HG03521 (cell line): ENCODE data around the gene P2RY6.

Experiments
- ATAC-seq: cut with Tn5 transposase; IDR thresholded peaks from one replicate; pipeline ENCODE4 v1.9.1; 2021; ENCODE audit warnings: mild to moderate bottlenecking, moderate library complexity; ENCODE audit not compliant: unreplicated experiment

P2RY6 gene

GRCh38 chr11:73331138-73331916 is 59.2 kb downstream of the P2RY6 start:
- no peak for ATAC-seq

DNA sequence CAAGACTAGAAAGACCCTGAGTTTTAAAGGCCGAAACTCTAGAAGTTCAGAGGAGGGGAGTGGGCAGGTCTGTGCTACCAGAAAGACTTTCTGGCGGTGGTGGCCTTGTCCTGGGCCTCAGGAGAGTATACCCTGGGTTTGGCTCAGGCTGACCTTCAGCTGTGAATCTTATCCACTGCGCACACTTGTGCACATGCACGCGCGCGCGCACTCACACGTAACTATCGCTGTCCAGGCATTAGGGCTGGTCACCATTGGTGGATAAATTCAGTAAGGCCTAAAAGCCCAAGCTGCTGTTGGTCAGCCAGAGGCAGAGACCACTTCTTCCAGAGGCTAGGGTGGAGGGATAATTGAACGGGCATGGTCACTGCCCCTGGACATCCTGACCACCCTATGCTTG is 61.0 kb downstream of the P2RY6 start:
- no peak for ATAC-seq

GRCh38 chr11:73333640-73334383 is 61.7 kb downstream of the P2RY6 start:
- ATAC-seq, result no peak

DNA sequence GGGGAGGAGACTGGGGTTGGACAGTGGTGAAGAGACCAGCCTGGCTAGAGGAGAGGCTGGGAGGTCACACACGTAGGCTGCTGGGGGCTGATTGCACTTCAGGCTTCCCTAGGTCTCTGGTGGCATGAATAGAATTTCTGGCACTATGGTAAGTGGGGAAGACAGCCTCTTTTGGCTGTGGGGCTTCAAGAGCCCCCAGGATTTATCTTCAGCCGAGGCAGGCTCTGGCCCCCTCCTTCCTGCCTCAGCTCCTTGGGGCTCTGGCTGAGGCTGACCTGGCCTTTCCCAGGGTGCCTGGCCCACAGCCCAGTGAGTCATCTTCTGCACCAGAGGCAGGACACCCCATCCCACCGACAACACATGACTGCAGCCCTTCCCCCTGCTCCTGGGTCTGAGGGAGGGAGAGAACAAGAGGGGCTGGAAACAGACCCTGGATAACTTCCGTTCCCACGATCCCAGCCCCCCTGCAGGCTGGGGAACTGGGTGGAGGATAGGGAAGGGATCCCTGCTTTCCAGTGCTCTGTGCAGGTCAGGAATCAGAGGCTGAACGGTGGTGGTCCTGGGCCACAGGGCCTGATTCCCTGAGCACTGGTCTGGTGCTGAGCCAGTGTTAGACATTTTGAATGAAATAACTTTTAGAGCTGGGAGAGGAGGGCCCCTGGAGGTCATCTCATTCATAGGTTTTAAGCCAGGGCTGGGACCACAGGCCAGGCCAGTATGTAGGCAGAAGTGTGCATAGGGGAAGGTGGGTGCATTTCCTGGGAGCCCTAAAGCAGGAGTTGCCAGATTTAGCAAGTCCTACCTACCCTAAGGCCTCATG is 62.5 kb downstream of the P2RY6 start:
- no peak for ATAC-seq

DNA sequence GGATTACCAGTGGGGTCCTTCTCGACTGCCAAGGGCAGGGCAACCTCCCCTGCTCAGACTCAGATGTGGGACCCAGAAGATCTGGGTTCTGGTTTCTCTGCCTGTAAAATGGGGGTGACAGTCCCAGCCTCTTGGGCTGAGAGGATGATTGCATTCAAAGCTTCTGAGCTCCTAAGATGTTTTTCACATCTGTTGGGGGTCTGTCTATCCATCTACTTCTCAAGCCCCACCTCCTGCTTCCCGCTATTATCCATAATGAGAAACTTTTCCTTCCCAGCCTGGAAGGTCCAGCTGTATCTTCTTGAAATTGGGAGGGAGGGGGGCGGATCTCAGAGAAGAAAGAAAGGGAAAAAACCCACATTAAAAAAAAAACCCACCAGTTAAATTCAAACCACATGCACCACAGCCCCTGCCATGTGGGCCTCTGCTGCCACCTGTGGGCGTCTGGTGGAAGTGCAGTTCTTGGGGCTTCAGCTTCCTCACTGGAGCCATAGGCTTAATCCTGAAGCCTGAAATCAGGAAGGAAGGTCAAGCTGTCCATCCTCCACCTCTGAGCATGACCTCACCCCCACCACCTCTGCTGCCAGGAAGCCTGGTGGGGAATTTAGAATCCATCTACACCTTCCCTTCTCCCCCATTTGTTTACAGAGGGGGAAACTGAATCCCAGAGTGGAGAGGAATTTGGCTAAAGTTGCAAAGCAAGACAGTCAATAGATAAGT is 63.2 kb downstream of the P2RY6 start:
- no peak for ATAC-seq

GRCh38 chr11:73337846-73338245 is 65.7 kb downstream of the P2RY6 start:
- no peak for ATAC-seq

DNA sequence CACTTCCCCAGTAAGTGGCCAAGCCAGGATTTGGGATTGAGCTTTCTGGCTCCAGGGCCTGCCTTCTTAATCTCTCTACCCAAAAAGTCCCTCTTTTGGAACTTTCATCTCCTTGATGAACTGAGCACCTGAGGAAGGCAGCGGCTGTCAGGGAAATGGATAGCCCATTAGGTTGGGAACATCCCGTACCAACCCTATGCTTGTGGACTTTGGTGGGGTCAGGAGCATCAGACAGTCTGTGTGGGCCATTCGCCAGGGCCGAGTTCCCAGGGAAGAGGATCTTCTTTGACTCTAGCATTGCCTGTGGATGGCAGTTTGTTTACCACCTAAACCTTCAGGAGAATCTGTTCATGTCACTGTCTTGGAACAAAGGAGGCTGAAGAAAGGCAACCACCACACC is 66.1 kb downstream of the P2RY6 start:
- ATAC-seq, result no peak

- no peak for ATAC-seq
Measured at GRCh38 chr11:73340164-73340563, 68.0 kb downstream of the P2RY6 start.

- ATAC-seq, result no peak
Measured at GRCh38 chr11:73342633-73343032, 70.5 kb downstream of the P2RY6 start.

GRCh38 chr11:73343076-73343873 is 71.1 kb downstream of the P2RY6 start:
- no peak for ATAC-seq

GRCh38 chr11:73344191-73344607 is 72.1 kb downstream of the P2RY6 start:
- ATAC-seq, result no peak

- ATAC-seq, result no peak
Measured at GRCh38 chr11:73345481-73346160, 73.5 kb downstream of the P2RY6 start.

GRCh38 chr11:73346186-73346935 is 74.2 kb downstream of the P2RY6 start:
- ATAC-seq, result no peak

DNA sequence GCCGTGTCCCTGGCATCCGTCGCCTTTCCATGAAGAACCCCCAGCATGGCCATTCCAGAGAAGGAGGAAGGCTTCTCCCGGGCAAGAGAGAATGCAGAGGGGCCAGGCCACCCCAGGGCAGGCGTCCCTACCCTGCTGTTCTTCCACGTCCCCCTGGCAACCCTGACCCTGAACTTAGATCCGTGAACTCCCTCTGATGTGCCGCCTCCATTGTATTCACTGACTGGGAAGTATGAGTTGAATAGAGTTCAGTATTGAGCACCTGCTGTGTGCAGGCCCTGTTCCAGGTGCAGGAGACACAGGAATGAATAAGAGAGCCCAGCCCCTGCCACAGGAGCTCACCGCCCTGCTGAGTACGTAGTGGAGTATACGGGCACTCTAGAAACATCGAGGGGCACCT is 74.9 kb downstream of the P2RY6 start:
- no peak for ATAC-seq
